ENCODE data around the gene RBL2.

The RBL2 gene

GRCh38 chr16:53449816-53450517 lies 15.7 kb downstream of the RBL2 start:
- DNase-seq = no peak

- no peak for DNase-seq
These were observed 19.7 kb downstream of the RBL2 start for GRCh38 chr16:53453928-53454327.

- no peak for DNase-seq
These were observed 22.4 kb downstream of the RBL2 start for GRCh38 chr16:53456625-53457024.

GRCh38 chr16:53457670-53458069 lies 23.4 kb downstream of the RBL2 start:
- no peak for DNase-seq

DNA sequence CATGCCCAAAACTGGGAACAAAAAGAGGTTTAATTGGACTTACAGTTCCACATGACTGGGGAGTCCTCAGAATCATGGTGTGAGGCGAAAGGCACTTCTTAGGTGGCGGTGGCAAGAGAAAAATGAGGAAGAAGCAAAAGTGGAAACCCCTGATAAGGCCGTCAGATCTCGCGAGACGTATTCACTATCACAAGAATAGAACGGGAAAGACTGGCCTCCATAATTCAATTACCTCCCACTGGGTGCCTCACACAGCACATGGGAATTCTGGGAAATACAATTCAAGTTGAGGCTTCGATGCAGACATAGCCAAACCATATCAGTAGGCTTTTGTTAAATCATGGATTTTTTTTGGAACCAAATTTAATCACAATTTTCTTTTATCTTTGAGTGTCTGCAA lies 24.4 kb downstream of the RBL2 start:
- no peak for DNase-seq

GRCh38 chr16:53465606-53466280 lies 31.5 kb downstream of the RBL2 start:
- peak; percentile 11 for DNase-seq

- no peak for DNase-seq
These were observed 42.6 kb downstream of the RBL2 start for GRCh38 chr16:53476867-53477266.

DNA sequence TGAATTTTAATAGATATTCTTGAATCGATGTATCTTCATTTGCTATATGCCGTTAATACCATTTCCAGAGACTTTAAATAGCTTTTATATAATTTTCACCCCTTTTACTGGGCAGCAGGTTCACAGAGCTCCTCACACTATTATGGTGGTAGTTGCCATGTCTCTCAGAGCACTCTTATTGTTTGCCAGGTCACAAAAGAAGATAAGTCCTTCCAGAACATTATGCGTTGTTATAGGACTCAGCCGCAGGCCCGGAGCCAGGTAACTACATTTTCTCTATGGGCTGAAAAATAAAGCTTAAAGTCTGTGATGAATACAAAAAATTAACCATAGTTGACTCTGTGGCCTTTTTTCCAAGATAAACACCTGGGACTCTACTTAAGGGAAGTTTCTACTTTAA lies 44.7 kb downstream of the RBL2 start:
- no peak for DNase-seq

DNA sequence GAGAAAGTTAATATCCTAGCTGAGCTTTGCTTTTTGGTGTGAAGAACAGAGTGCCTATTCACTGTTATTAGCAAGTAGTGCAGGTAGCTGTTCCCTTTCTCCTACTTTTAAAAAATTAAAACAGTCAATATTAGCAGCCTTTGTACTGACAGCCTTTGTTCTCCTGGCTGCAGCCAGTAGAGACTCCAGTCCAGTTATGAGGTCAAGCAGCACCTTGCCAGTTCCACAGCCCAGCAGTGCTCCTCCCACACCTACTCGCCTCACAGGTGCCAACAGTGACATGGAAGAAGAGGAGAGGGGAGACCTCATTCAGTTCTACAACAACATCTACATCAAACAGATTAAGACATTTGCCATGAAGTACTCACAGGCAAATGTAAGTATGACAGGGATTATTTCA lies 46.1 kb downstream of the RBL2 start:
- no peak for DNase-seq

GRCh38 chr16:53482123-53482522 lies 47.9 kb downstream of the RBL2 start:
- no peak for DNase-seq

GRCh38 chr16:53484542-53484941 lies 50.3 kb downstream of the RBL2 start:
- DNase-seq = no peak

- DNase-seq = no peak
These were observed 52.0 kb downstream of the RBL2 start for GRCh38 chr16:53486230-53486629.

DNA sequence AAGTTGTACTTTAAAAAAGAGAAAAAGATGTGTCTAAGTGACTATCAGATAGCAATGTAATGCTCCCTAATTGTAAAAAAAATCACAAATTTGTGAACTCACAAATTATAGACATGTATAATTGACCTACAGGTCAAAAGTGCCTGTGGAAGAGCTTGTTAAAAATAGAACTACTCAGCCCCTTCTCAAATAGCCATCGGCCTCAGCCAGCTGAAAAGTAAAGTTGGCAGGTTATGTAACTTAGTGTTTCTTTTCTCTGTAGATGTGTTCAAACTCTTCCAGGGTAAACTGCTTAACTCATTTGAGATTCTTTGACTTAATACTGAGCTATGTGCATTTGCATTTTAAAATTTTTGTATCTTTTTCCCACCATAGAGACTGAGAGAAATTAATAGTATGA lies 55.5 kb downstream of the RBL2 start:
- DNase-seq = no peak

DNA sequence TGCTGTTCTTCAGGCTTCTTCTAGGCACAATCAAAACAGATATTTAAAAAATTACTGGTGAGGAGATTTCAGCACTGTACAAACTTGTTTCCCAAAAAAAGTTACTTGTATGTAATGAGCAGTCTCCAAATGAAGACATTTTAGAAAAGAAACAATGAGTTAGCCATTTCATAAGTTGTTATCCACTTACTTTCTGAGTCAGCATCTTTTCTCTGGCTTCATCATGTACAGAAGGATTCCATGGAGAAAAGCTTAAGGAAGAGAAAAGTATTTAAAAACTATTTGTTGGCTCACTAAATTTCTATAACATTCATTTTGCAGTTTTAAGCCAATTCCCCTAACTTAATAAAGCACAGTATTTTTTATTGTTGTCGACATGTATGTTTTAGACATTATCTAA lies 58.2 kb downstream of the RBL2 start:
- no peak for DNase-seq

- DNase-seq = no peak
These were observed 60.4 kb downstream of the RBL2 start for GRCh38 chr16:53494636-53495035.

DNA sequence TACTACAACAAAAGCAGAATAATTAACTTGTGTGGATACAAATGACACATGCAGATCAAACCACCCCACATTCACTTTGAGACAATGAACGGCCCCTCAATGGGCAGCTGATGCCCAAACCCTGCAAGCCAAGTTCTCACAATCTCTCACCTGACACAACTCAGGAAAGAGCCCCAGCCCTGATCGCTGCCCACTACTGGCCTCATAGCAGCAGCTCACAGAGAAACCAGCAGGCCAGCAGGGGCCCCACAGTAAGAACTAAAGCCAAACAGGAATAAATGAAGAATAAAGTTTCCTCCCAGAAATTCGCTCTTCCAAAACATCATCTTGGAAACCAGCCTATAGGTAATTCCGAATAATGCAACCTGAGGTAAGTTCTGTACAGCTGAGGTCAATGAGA lies 61.1 kb downstream of the RBL2 start:
- no peak for DNase-seq

GRCh38 chr16:53498984-53499383 lies 64.7 kb downstream of the RBL2 start:
- no peak for DNase-seq

- no peak for DNase-seq
These were observed 67.1 kb downstream of the RBL2 start for GRCh38 chr16:53501216-53501859.

DNA sequence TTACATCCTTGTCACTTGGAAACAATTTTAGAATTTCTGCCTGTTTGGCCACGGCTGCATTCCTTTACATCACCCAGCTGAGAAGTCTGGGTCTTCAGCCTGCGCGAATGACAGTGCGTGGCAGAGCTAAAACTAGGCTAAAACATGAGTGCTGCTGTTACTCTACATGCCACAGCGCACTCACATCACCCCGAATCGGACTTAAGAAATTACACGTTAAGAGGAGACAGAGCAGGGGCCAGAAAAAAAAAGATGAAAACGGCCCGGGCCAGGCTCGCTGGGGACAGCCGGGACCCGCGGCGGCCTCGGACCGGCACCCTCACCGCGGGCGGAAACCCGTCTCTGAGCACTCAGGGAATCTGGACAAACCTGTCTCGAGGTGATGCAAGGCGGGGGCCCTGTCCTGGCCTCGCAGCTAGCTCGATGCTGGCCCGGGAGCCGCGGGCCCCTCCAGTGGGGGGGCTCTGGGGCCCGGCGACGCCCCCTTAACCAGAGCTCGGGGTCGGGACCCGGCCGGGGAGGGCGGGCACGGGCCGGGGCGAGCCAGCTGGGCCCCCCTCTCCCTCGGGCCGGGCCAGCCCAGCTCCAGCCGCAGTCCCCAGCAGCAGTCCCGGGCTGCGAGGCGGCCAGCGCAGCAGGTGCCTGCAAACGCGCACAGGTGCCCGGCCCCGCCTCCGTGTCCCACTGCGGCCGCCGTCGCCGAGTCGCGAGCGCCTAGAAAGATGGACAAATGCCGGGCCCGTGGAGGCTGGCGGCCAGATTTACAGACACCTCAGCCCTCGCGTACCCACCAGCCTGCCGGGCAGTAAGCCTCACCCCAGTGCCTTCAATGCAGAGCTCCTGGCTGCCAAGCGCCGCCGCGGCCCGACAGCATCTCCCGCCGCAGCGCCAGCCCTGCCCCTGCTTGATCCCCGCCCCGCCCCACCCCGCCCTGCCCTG lies 68.3 kb downstream of the RBL2 start, which contains the start of gene AKTIP:
AKTIP (minus strand) TSS at position 879 of the 939 bp plus-strand sequence. CDS start 2,950 bp downstream, outside the sequence.
- DNase-seq = peak; percentile 29

DNA sequence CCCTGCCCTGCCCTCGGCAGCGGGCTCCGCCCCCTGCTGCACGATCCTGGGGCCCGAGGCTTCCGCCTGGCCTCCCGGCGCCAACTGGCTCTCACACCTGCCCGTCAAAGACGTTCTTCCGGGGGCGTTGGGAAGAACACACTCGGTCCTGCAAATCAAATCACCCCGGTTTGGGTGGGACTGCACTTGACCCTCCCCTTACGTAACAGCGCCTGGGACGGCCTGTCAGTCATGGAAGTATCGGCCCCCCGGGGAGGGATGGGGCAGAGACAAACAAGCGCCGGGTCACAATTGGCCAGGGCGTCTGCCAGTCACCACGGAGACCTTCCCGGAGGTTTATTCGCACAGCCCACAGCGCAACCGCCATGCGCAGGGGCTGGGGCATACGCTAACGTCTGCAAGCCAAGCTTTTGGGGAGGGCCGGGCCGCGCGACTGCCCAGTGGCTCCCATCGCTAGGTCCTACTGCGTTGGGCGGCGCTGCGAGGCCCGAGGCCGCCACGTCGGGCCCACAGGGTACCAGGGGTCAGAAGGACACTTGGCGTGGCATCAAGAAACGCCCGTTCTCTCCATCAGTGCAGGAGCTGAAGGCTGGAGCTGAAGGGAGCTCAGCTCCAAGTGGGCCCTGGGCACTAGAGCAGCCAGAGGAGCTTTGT lies 69.1 kb downstream of the RBL2 start:
- DNase-seq = peak; percentile 100

DNA sequence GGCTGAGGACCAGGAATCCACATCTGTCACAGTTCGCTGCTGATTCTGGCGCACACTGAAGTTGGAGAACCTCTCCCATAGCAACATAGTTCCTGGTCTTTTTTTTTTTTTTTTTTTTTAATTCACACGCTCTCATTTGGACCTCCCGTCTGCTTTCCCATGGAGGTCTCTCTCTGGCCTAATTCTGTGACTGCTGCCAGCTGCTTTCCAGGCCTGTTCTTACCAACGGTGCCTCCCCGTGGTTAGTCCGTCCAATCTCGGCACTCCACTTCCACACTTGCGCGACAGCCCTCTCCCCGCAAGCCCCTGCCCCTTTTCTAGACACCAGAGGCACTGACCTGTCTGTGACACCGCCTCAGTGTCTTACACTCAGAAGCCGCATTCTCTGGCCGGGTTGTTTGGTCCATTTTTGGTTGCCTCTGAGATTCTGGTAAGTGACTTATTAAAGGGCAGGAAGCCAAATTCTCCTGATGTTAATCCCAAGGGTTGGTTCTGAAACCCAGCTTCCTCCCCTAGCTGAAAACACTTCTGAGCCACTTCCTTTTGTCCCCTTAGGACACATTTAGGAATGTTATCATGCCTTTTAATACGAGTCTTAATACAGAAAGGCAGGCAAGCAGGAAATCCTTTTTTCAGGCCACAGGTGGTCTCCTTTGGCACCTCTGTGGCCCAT lies 69.9 kb downstream of the RBL2 start:
- peak; percentile 72 for DNase-seq

GRCh38 chr16:53504665-53505064 lies 70.4 kb downstream of the RBL2 start:
- peak; percentile 63 for DNase-seq

Data from NCI-H82 (cell line).